SK-N-SH treated with all-trans-retinoic acid at 6 μM for 48 hours (cell line): ENCODE measurements around the gene VPS26A.

Source experiments
- ATAC-seq: fragments of 200-7000 bp; cut with Tn5 transposase; 3 replicates; pipeline ENCODE4 v1.9.1; 2020; ENCODE audit warnings: mild to moderate bottlenecking, moderate library complexity
- ARNTL ChIP-seq: fragments of 450-650 bp; formaldehyde crosslinking; IDR thresholded peaks from 2 replicates; pipeline ENCODE4 v1.5.0; 2020; ENCODE audit warnings: low read depth, mild to moderate bottlenecking, moderate library complexity, borderline replicate concordance
- BACH2 ChIP-seq: fragments of 250-450 bp; sonication (Bioruptor Pico); IDR thresholded peaks from 2 replicates; pipeline ENCODE4 v1.9.0; 2021; ENCODE audit warnings: mild to moderate bottlenecking, borderline replicate concordance
- CSRNP3 ChIP-seq: fragments of 250-450 bp; sonication (Bioruptor Pico); IDR thresholded peaks from 2 replicates; pipeline ENCODE4 v1.5.1; 2021; ENCODE audit warnings: mild to moderate bottlenecking, moderate library complexity
- ESRRG ChIP-seq: fragments of 250-450 bp; sonication (Bioruptor Pico); IDR thresholded peaks from 2 replicates; pipeline ENCODE4 v1.6.1; 2021; ENCODE audit warnings: mild to moderate bottlenecking
- GLIS3 ChIP-seq: fragments of 250-450 bp; sonication (Bioruptor Pico); IDR thresholded peaks from 2 replicates; pipeline ENCODE4 v1.5.0; 2020; ENCODE audit warnings: mild to moderate bottlenecking, moderate library complexity
- PATZ1 ChIP-seq: fragments of 250-450 bp; sonication (Bioruptor Pico); IDR thresholded peaks from 2 replicates; pipeline ENCODE4 v1.8.0; 2020; ENCODE audit warnings: mild to moderate bottlenecking, moderate library complexity, borderline replicate concordance
- POU6F1 ChIP-seq: fragments of 250-450 bp; sonication (Bioruptor Pico); IDR thresholded peaks from 2 replicates; pipeline ENCODE4 v1.8.0; 2021; ENCODE audit warnings: low read depth, mild to moderate bottlenecking, moderate library complexity, borderline replicate concordance
- RARB ChIP-seq: fragments of 250-450 bp; sonication (Bioruptor Pico); IDR thresholded peaks from 2 replicates; pipeline ENCODE4 v1.8.0; 2021; ENCODE audit warnings: mild to moderate bottlenecking, moderate library complexity
- SNAI2 ChIP-seq: fragments of 250-450 bp; sonication (Bioruptor Pico); IDR thresholded peaks from 2 replicates; pipeline ENCODE4 v1.5.0; 2020; ENCODE audit warnings: mild to moderate bottlenecking, moderate library complexity
- TCF4 ChIP-seq: fragments of 250-450 bp; sonication (Bioruptor Pico); IDR thresholded peaks from 2 replicates; pipeline ENCODE4 v1.8.0; 2021; ENCODE audit warnings: mild to moderate bottlenecking, moderate library complexity, borderline replicate concordance
- TOX ChIP-seq: fragments of 250-450 bp; sonication (Bioruptor Pico); IDR thresholded peaks from 2 replicates; pipeline ENCODE4 v1.8.0; 2021; ENCODE audit warnings: mild to moderate bottlenecking, moderate library complexity, borderline replicate concordance
- ZC3H10 ChIP-seq: fragments of 250-450 bp; sonication (Bioruptor Pico); IDR thresholded peaks from 2 replicates; pipeline ENCODE4 v1.5.1; 2021; ENCODE audit warnings: mild to moderate bottlenecking, moderate library complexity
- ZFP3 ChIP-seq: fragments of 250-450 bp; sonication (Bioruptor Pico); IDR thresholded peaks from 2 replicates; pipeline ENCODE4 v1.5.0; 2020; ENCODE audit warnings: mild to moderate bottlenecking, moderate library complexity
- ZNF565 ChIP-seq: fragments of 450-650 bp; formaldehyde crosslinking; conservative IDR thresholded peaks from 2 replicates; pipeline ENCODE4 v1.5.0; 2020; ENCODE audit warnings: low read depth, mild to moderate bottlenecking, moderate library complexity
- ZNF8 ChIP-seq: fragments of 450-650 bp; formaldehyde crosslinking; IDR thresholded peaks from 2 replicates; pipeline ENCODE4 v1.5.0; 2020; ENCODE audit warnings: mild to moderate bottlenecking, moderate library complexity

The VPS26A gene

GRCh38 chr10:69220041-69220451 lies 96.1 kb downstream of the VPS26A start, which contains the start of gene HKDC1:
HKDC1 (plus strand) TSS chr10:69220332; CDS start chr10:69220436, 104 bp downstream.
- TF ChIP-seq POU6F1 (CRISPR knock-in tag) (no peak), CSRNP3 (CRISPR knock-in tag) (no peak), GLIS3 (CRISPR knock-in tag) (no peak), SNAI2 (CRISPR knock-in tag) (no peak), BACH2 (CRISPR knock-in tag) (no peak), RARB (CRISPR knock-in tag) (no peak), ZNF565 (CRISPR knock-in tag) (no peak)
- ATAC-seq = no peak

GRCh38 chr10:69220507-69220906 lies 96.5 kb downstream of the VPS26A start:
- no peak for ATAC-seq
- TF ChIP-seq ZFP3 (CRISPR knock-in tag) (no peak), CSRNP3 (CRISPR knock-in tag) (no peak), ZNF8 (no peak), TCF4 (CRISPR knock-in tag) (no peak), GLIS3 (CRISPR knock-in tag) (no peak), ARNTL (CRISPR knock-in tag) (no peak), TOX (CRISPR knock-in tag) (no peak), ESRRG (CRISPR knock-in tag) (no peak), SNAI2 (CRISPR knock-in tag) (no peak), BACH2 (CRISPR knock-in tag) (no peak), PATZ1 (no peak), ZC3H10 (CRISPR knock-in tag) (no peak)
- TF ChIP-seq, all 23 proteins: peak for 0
